H9 (cell line): ENCODE data around the gene WARS2. TPM values are rescaled to one million over a fixed set of nuclear protein-coding genes. Genes with fewer than 3 reads are reported as not detected.

Experiments used
- DNase-seq: peaks from one replicate; pipeline ENCODE4 v3.0.0-alpha.2; 2017
- H2AFZ ChIP-seq: one replicate; pipeline ENCODE4 v1.6.1; 2013; ENCODE audit warnings: mild to moderate bottlenecking, low read length, control low read depth, moderate library complexity
- H2AK5ac ChIP-seq: 2 replicates; pipeline ENCODE4 v1.6.1; 2013; ENCODE audit warnings: low read length, control low read depth, mixed read lengths; ENCODE audit not compliant: insufficient read length
- H2BK120ac ChIP-seq: one replicate; pipeline ENCODE4 v1.6.1; 2013; ENCODE audit warnings: low read depth, mild to moderate bottlenecking, low read length, control low read depth, inconsistent platforms; ENCODE audit not compliant: poor library complexity, severe bottlenecking
- H2BK12ac ChIP-seq: 2 replicates; pipeline ENCODE4 v1.6.1; 2013; ENCODE audit warnings: low read length, control low read depth, mixed read lengths, low read depth; ENCODE audit not compliant: insufficient read length
- H2BK15ac ChIP-seq: 2 replicates; pipeline ENCODE4 v1.6.1; 2013; ENCODE audit warnings: low read depth, low read length, control low read depth
- H2BK20ac ChIP-seq: one replicate; pipeline ENCODE4 v1.6.1; 2013; ENCODE audit warnings: low read depth, mild to moderate bottlenecking, low read length, control low read depth, inconsistent platforms; ENCODE audit not compliant: poor library complexity, severe bottlenecking
- H2BK5ac ChIP-seq: 2 replicates; pipeline ENCODE4 v1.6.1; 2013; ENCODE audit warnings: low read length, control low read depth, mixed read lengths; ENCODE audit not compliant: insufficient read length
- H3K14ac ChIP-seq: 2 replicates; pipeline ENCODE4 v1.6.1; 2013; ENCODE audit warnings: low read length, control low read depth; ENCODE audit not compliant: insufficient read depth
- H3K18ac ChIP-seq: 2 replicates; pipeline ENCODE4 v1.6.1; 2013; ENCODE audit warnings: low read depth, mild to moderate bottlenecking, mixed read lengths, low read length, control low read depth; ENCODE audit not compliant: insufficient read length
- H3K23ac ChIP-seq: 2 replicates; pipeline ENCODE4 v1.6.1; 2013; ENCODE audit warnings: low read length, control low read depth, mixed read lengths, low read depth; ENCODE audit not compliant: insufficient read length
- H3K23me2 ChIP-seq: 2 replicates; pipeline ENCODE4 v1.6.1; 2013; ENCODE audit warnings: low read depth, mild to moderate bottlenecking, mixed read lengths, low read length, control low read depth; ENCODE audit not compliant: insufficient read length, poor library complexity, severe bottlenecking
- H3K27ac ChIP-seq: 2 replicates; pipeline ENCODE4 v1.5.1; 2013; ENCODE audit warnings: low read length, control low read depth, mixed read lengths, low read depth; ENCODE audit not compliant: insufficient read length
- H3K27me3 ChIP-seq: 2 replicates; pipeline ENCODE4 v1.6.1; 2013; ENCODE audit warnings: low read length, control low read depth, inconsistent platforms; ENCODE audit not compliant: insufficient read depth
- H3K4ac ChIP-seq: 2 replicates; pipeline ENCODE4 v1.6.1; 2013; ENCODE audit warnings: low read depth, mild to moderate bottlenecking, control low read depth, inconsistent platforms, low read length, moderate library complexity
- H3K4me1 ChIP-seq: 2 replicates; pipeline ENCODE4 v1.6.1; 2013; ENCODE audit warnings: low read length, control low read depth, inconsistent platforms; ENCODE audit not compliant: insufficient read depth
- H3K4me2 ChIP-seq: 2 replicates; pipeline ENCODE4 v1.6.1; 2013; ENCODE audit warnings: low read length, control low read depth, mixed read lengths; ENCODE audit not compliant: insufficient read length, insufficient read depth
- H3K56ac ChIP-seq: 2 replicates; pipeline ENCODE4 v1.6.1; 2013; ENCODE audit warnings: low read depth, mild to moderate bottlenecking, mixed read lengths, low read length, control low read depth; ENCODE audit not compliant: insufficient read length
- H3K79me1 ChIP-seq: 2 replicates; pipeline ENCODE4 v1.6.1; 2013; ENCODE audit warnings: low read depth, mild to moderate bottlenecking, moderate library complexity, low read length, control low read depth, inconsistent platforms; ENCODE audit not compliant: insufficient read depth, poor library complexity, severe bottlenecking
- H3K79me2 ChIP-seq: 2 replicates; pipeline ENCODE4 v1.6.1; 2013; ENCODE audit warnings: low read length, control low read depth, inconsistent platforms; ENCODE audit not compliant: insufficient read depth
- H3K9ac ChIP-seq: 2 replicates; pipeline ENCODE4 v1.6.1; 2013; ENCODE audit warnings: low read length, control low read depth, mixed read lengths; ENCODE audit not compliant: insufficient read length; ENCODE audit errors: extremely low read depth
- H3K9me3 ChIP-seq: one replicate; pipeline ENCODE4 v1.6.1; 2013; ENCODE audit warnings: low read depth, low read length, inconsistent platforms; ENCODE audit not compliant: control insufficient read depth
- H3T11ph ChIP-seq: one replicate; pipeline ENCODE4 v1.6.1; 2013; ENCODE audit warnings: mild to moderate bottlenecking, low read length, control low read depth, inconsistent platforms
- H4K20me1 ChIP-seq: one replicate; pipeline ENCODE4 v1.6.1; 2013; ENCODE audit not compliant: control insufficient read depth, insufficient read length, insufficient read depth
- H4K5ac ChIP-seq: 2 replicates; pipeline ENCODE4 v1.6.1; 2013; ENCODE audit warnings: low read depth, mild to moderate bottlenecking, mixed read lengths, low read length, control low read depth; ENCODE audit not compliant: insufficient read length
- H4K8ac ChIP-seq: replicated peaks from 2 replicates; pipeline ENCODE4 v1.6.1; 2013; ENCODE audit warnings: low read length, control low read depth, mixed read lengths, low read depth; ENCODE audit not compliant: insufficient read length
- H4K91ac ChIP-seq: 2 replicates; pipeline ENCODE4 v1.6.1; 2013; ENCODE audit warnings: low read depth, mild to moderate bottlenecking, moderate library complexity, mixed read lengths, low read length, control low read depth; ENCODE audit not compliant: insufficient read length
- H3K27ac Mint-ChIP-seq, 3 experiments: 2 replicates in 2 of 3; 3 replicates in 1 of 3; pipeline ENCODE4 v1.8.0; 2020 to 2021; ENCODE audit warnings: mixed read lengths in 3 of 3, mild to moderate bottlenecking in 1 of 3, moderate library complexity in 1 of 3
- H3K27me3 Mint-ChIP-seq: 2 replicates; pipeline ENCODE4 v1.8.0; 2021; ENCODE audit warnings: low read depth, mild to moderate bottlenecking, moderate library complexity, mixed read lengths
- H3K36me3 Mint-ChIP-seq, 3 experiments: 2 replicates in 2 of 3; 3 replicates in 1 of 3; pipeline ENCODE4 v1.8.0; 2020 to 2021; ENCODE audit warnings: low read depth in 3 of 3, mixed read lengths in 3 of 3; ENCODE audit not compliant: insufficient read depth in 1 of 3
- H3K4me1 Mint-ChIP-seq, 2 experiments: 2 replicates each; pipeline ENCODE4 v1.8.0; 2020; ENCODE audit warnings: mixed read lengths in 2 of 2
- H3K4me3 Mint-ChIP-seq, 2 experiments: 2 replicates in 1 of 2; 3 replicates in 1 of 2; pipeline ENCODE4 v1.8.0; 2020 to 2021; ENCODE audit warnings: mild to moderate bottlenecking in 2 of 2, mixed read lengths in 2 of 2, moderate library complexity in 1 of 2
- H3K9me3 Mint-ChIP-seq, 2 experiments: 2 replicates in 1 of 2; 3 replicates in 1 of 2; pipeline ENCODE4 v1.8.0; 2020; ENCODE audit warnings: mild to moderate bottlenecking in 2 of 2, mixed read lengths in 2 of 2, moderate library complexity in 1 of 2
- CTCF ChIP-seq: fragments of 200-600 bp; sonication (generic); conservative IDR thresholded peaks from 3 replicates; pipeline ENCODE4 v1.8.0; 2021; ENCODE audit warnings: antibody characterized with exemption, mild to moderate bottlenecking
- WGBS: extraction: QIAGEN DNeasy Blood & Tissue Kit; methylation state at CpG from one replicate; pipeline ENCODE4 v1.1.7; 2013; ENCODE audit warnings: missing lambda C conversion rate, low lambda C conversion rate, mixed read lengths; ENCODE audit not compliant: insufficient read length; ENCODE audit errors: extremely low coverage; 5-methylcytosine and 5-hydroxymethylcytosine counted together
- total RNA-seq: library from RNA; stranded (reverse); gene quantifications from 2 replicates; pipeline ENCODE4 v1.2.1, GENCODE V29; 2021

WARS2 gene
- total RNA-seq, 1 experiment from 2014 or later, result 9.7 TPM

GRCh38 chr1:118983558-118984041 lies 156.9 kb downstream of the WARS2 start:
- no peak overlapping the region for H3K9ac ChIP-seq
- peaks cover 52 to 65% of the 10 kb centered on the region in 2 experiments for H3K4me1 Mint-ChIP-seq

More at GRCh38 chr1:118983558-118984041, 156.9 kb downstream of the WARS2 start:
- peaks cover 2 to 19% of the 10 kb centered on the region in 2 experiments; a peak in 4 of 5 replicates for H3K9me3 Mint-ChIP-seq
- Histone ChIP-seq H3K4ac (no peak overlapping the region), H4K20me1 (no peaks in the 10 kb centered on the region), H3K9me3 (no peaks in the 10 kb centered on the region), H3K27me3 (peaks cover 90% of the 10 kb centered on the region), H3K14ac (no peak overlapping the region), H2BK120ac (no peak overlapping the region), H2AFZ (no peak overlapping the region), H3T11ph (no peak overlapping the region), H3K79me2 (no peaks in the 10 kb centered on the region), H3K56ac (no peak overlapping the region), H4K8ac (no peak overlapping the region), H2BK15ac (no peak overlapping the region), H2BK20ac (no peak overlapping the region), H2BK12ac (no peak overlapping the region), H3K18ac (no peak overlapping the region), H2BK5ac (no peak overlapping the region), H2AK5ac (no peak overlapping the region), H3K79me1 (no peaks in the 10 kb centered on the region), H3K4me2 (peak overlapping the region; percentile 52), H3K23me2 (peaks cover 18% of the 10 kb centered on the region), H4K5ac (no peak overlapping the region), H4K91ac (no peak overlapping the region), H3K23ac (no peak overlapping the region), H3K4me1 (peaks cover 5% of the 10 kb centered on the region), H3K27ac (no peak overlapping the region)
- no peak overlapping the region for H3K27ac Mint-ChIP-seq
- H3K27me3 Mint-ChIP-seq, result peaks cover 100% of the 10 kb centered on the region
- WGBS, result no CpG with 5 or more reads among the region's 22 CpGs
- peak overlapping the region in 1 of 2 experiments; percentile 85; a peak in 3 of 5 replicates for H3K4me3 Mint-ChIP-seq
- DNase-seq, result peak; percentile 44
- H3K36me3 Mint-ChIP-seq, result no peaks in the 10 kb centered on the region; a peak in 1 of 7 replicates
- no peak for TF ChIP-seq CTCF
